Measurements from ENCODE around the gene ZFHX3.

ZFHX3 gene

DNA sequence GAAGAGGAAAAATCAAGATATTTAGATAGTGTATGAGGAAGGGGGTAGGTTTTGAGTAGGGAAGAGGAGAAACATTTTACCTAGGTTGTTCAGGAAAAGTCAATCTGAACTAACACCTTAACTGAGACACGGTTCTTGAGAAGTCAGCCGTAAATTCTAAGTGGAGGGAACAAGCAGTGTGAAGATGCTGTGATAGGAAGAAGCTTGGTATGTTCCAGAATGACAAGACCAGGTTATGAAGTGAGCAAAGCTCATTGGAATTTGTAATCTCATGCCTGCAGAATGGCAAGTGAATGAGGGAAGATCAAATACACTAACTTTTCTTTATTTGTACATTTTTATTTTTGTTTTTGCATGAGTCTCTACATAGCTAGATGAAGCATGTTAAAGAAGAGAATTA lies 307.6 kb downstream of the ZFHX3 start:
- DNase-seq, result no peak

DNA sequence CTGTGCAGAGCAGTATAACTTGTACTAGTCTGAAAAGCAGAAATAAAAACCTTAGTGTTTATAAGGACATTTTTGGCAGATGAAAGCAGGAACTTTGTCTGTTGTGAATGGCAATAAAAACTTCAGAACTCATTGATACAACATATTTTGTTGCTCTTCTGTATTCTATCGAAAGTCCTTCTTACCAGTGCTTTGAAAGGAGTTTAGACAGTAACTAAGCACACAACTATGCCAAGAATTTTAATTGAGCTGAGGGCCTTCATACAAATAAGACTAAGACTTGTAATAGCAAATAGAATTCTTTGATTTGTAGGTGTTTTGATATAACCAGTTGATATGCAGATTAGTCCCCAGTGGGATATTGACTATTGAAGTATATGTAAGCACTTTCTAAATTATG lies 308.4 kb downstream of the ZFHX3 start:
- no peak for DNase-seq

DNA sequence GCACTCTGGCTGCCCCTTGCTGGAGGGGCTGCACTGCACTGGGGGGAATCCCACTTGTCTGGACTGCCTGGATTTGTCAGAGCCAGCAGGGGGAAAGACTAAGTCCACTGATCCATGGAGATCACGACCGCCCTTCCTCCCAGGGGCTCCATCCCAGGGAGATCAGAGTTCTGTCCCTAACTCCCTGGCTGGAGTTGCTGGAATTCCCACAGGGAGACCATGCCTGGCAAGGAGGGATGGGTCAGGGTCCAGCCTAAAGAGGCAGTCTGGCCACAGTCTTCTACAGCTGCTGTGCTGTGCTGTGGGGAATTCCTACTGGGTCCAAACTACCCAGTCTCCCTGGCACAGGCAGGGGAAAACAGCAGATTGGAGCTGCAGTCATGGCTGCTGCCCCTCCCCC lies 311.9 kb downstream of the ZFHX3 start:
- DNase-seq, result no peak
